GM21447 (cell line): ENCODE data around the gene COQ2.

ENCODE experiments used
- ATAC-seq: cut with Tn5 transposase; IDR thresholded peaks from one replicate; pipeline ENCODE4 v1.9.1; 2021; ENCODE audit not compliant: unreplicated experiment

COQ2 gene

GRCh38 chr4:83219344-83220331 is 65.0 kb downstream of the COQ2 start:
- peak; percentile 20 for ATAC-seq

- ATAC-seq = peak; percentile 70
Observed at GRCh38 chr4:83217721-83218522, 66.7 kb downstream of the COQ2 start.

GRCh38 chr4:83216959-83217683 is 67.5 kb downstream of the COQ2 start:
- no peak for ATAC-seq

GRCh38 chr4:83214079-83214478 is 70.5 kb downstream of the COQ2 start:
- no peak for ATAC-seq
